Measurements from ENCODE around the gene UTP18. TPM values are rescaled to one million over a fixed set of nuclear protein-coding genes. Genes with fewer than 3 reads are reported as not detected.
A peak's percentile ranks its signal among the peaks of the same experiment; 100 is the strongest.

UTP18 gene
- total and polyA plus RNA-seq, 9 of the 15 experiments (the other 6 are each of a cell fraction or from before 2014, with no cell fraction given): 31.1 to 99.2 (median 66.7) TPM

- TF ChIP-seq PRDM10 (IDR thresholded peaks at IDR 0.05; ENCODE audit: partially characterized antibody) (peak; percentile 100), NFIC (IDR thresholded peaks at IDR 0.05) (peak; percentile 23; the same call in 1 of the 2 replicates), ZNF778 (CRISPR knock-in tag; IDR thresholded peaks at IDR 0.05) (no peak), KLF13 (tag; IDR thresholded peaks at IDR 0.05; ENCODE audit: borderline replicate concordance, low read depth) (0 out of 2 replicates have a peak, but pooled peaks have one; percentile 21), GABPA (tag; conservative IDR thresholded peaks at IDR 0.05; ENCODE audit: low read depth) (peak; percentile 85), MEIS2 (IDR thresholded peaks at IDR 0.05; ENCODE audit: partially characterized antibody) (peak; percentile 91), TAF1 (IDR thresholded peaks at IDR 0.05; ENCODE audit: control insufficient read depth, extremely low read depth, insufficient read depth, low read length, severe bottlenecking) (peak; percentile 68), NR0B1 (IDR thresholded peaks at IDR 0.05; ENCODE audit: partially characterized antibody) (no peak), C11orf30 (IDR thresholded peaks at IDR 0.05; ENCODE audit: low read depth) (peak; percentile 2; the same call in 1 of the 2 replicates), HIVEP1 (CRISPR knock-in tag; IDR thresholded peaks at IDR 0.05) (peak; percentile 38; the same call in 1 of the 2 replicates), ZNF609 (CRISPR knock-in tag; IDR thresholded peaks at IDR 0.05; ENCODE audit: borderline replicate concordance) (peak; percentile 83; the same call in 1 of the 2 replicates), SAP30 (IDR thresholded peaks at IDR 0.05; ENCODE audit: borderline replicate concordance, insufficient read depth, low read depth, low read length, poor library complexity, severe bottlenecking) (peak; percentile 86), SIN3B (IDR thresholded peaks at IDR 0.05; ENCODE audit: low read depth) (peak; percentile 55), SNIP1 (IDR thresholded peaks at IDR 0.05; ENCODE audit: low read depth) (no peak)
Measured at GRCh38 chr17:51260237-51261023, at the start of gene UTP18 (continued).
